Measurements from ENCODE around the gene CEACAM7. TPM values are rescaled to one million over a fixed set of nuclear protein-coding genes. Genes with fewer than 3 reads are reported as not detected.

Gene CEACAM7
- total RNA-seq, 2 donors from 2014 or later, result not detected

DNA sequence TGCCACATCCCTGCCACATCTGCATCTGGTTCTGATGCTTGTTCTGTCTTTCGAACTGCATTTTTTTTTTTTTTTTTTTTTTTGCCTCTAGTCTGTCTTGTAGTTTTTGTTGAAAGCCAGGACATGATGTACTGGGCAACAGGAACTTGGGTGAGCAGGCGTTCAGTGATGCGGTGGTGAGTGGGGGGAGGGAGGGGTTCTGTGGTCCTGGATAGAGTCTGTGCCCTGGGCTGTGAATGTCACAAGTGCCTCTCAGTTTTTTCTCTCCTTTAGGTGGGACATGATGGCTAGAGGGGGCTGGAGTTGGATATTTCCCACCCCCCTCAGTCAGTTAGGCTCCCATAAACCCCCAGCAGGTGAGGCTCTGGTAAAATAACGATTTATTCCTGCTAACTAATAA, 64.7 kb downstream of the CEACAM7 start:
- Histone ChIP-seq H3K27ac (no peak overlapping the region), H3K27me3 (replicated peaks; ENCODE audit: insufficient read depth) (no peaks in the 10 kb centered on the region), H3K9me3 (no peaks in the 10 kb centered on the region), H3K36me3 (no peaks in the 10 kb centered on the region), H3K4me1 (ENCODE audit: control insufficient read depth in 1 of 2, low read depth in 2 of 2) (no peaks in the 10 kb centered on the region), H3K4me3 (no peak overlapping the region)
- no peak for DNase-seq (ENCODE audit: low spot score)
- ATAC-seq (ENCODE audit: insufficient number of reproducible peaks, low FRiP score, low read depth), result no peak
- TF ChIP-seq, protein P1, sequence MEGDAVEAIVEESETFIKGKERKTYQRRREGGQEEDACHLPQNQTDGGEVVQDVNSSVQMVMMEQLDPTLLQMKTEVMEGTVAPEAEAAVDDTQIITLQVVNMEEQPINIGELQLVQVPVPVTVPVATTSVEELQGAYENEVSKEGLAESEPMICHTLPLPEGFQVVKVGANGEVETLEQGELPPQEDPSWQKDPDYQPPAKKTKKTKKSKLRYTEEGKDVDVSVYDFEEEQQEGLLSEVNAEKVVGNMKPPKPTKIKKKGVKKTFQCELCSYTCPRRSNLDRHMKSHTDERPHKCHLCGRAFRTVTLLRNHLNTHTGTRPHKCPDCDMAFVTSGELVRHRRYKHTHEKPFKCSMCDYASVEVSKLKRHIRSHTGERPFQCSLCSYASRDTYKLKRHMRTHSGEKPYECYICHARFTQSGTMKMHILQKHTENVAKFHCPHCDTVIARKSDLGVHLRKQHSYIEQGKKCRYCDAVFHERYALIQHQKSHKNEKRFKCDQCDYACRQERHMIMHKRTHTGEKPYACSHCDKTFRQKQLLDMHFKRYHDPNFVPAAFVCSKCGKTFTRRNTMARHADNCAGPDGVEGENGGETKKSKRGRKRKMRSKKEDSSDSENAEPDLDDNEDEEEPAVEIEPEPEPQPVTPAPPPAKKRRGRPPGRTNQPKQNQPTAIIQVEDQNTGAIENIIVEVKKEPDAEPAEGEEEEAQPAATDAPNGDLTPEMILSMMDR (IDR thresholded peaks at IDR 0.05), result no peak

Other genes with a start within 250 kb of the CEACAM7 start
- gene DMAC2, start 248.4 kb downstream of the CEACAM7 start, total RNA-seq, result 10 to 100 TPM; 21.7 to 27.9 TPM
- not detected for gene ERICH4, start 245.1 kb downstream of the CEACAM7 start, total RNA-seq
- 1 to 10 TPM; 1.1 to 6.9 TPM for gene CEACAM21, start 112.1 kb downstream of the CEACAM7 start, total RNA-seq
- 1 to 10 TPM in 1 of 2 donors, not detected in 1; 4.0 TPM for gene CEACAM4, start 61.2 kb downstream of the CEACAM7 start, total RNA-seq
- gene CEACAM5, start 20.4 kb upstream of the CEACAM7 start, total RNA-seq, result not detected
- not detected for gene CEACAM6, start 67.3 kb upstream of the CEACAM7 start, total RNA-seq
- gene CEACAM3, start 108.3 kb upstream of the CEACAM7 start, total RNA-seq, result not detected
- gene LYPD4, start 156.4 kb upstream of the CEACAM7 start, total RNA-seq, result not detected
- not detected for gene DMRTC2, start 156.8 kb upstream of the CEACAM7 start, total RNA-seq
- 100 to 1,000 TPM; 347 to 429 TPM for gene RPS19, start 172.0 kb upstream of the CEACAM7 start, total RNA-seq
- gene CD79A, start 189.0 kb upstream of the CEACAM7 start, total RNA-seq, result not detected
- 100 to 1,000 TPM in 1 of 2 donors, 10 to 100 TPM in 1; 75.3 to 104 TPM for gene ARHGEF1, start 194.9 kb upstream of the CEACAM7 start, total RNA-seq
- gene ERFL, start 240.2 kb upstream of the CEACAM7 start, total RNA-seq, result under 1 TPM; 0.28 to 0.41 TPM